Liver (tissue), 9 donors: ENCODE results near the gene LCN6. TPM values are rescaled to one million over a fixed set of nuclear protein-coding genes. Genes with fewer than 3 reads are reported as not detected.

Source experiments
- DNase-seq: peaks from one replicate; pipeline ENCODE4 v3.0.0-alpha.2; 2017; ENCODE audit warnings: low spot score
- H3K27ac ChIP-seq, 2 donors: one replicate each; pipeline ENCODE4 v1.7.0; 2013; ENCODE audit warnings: inconsistent platforms in 2 of 2, low read length in 2 of 2, control low read depth in 1 of 2, low read depth in 1 of 2, mild to moderate bottlenecking in 1 of 2
- H3K27me3 ChIP-seq, 4 donors: one replicate each; pipeline versions ENCODE4 v1.6.1 to v1.7.0; 2013; ENCODE audit warnings: low read length in 3 of 4, inconsistent platforms in 1 of 4, mild to moderate bottlenecking in 1 of 4, moderate library complexity in 1 of 4; ENCODE audit not compliant: control insufficient read depth in 4 of 4, insufficient read depth in 4 of 4
- H3K36me3 ChIP-seq, 4 donors: one replicate each; pipeline versions ENCODE4 v1.6.1 to v1.7.0; 2013; ENCODE audit warnings: low read length in 3 of 4, mild to moderate bottlenecking in 3 of 4, low read depth in 1 of 4, moderate library complexity in 1 of 4; ENCODE audit not compliant: control insufficient read depth in 4 of 4, insufficient read depth in 3 of 4
- H3K4me1 ChIP-seq, 4 donors: one replicate each; pipeline versions ENCODE4 v1.6.1 to v1.7.0; 2013; ENCODE audit warnings: low read length in 3 of 4, mild to moderate bottlenecking in 3 of 4, moderate library complexity in 1 of 4; ENCODE audit not compliant: control insufficient read depth in 4 of 4, insufficient read depth in 4 of 4
- H3K4me3 ChIP-seq, 3 donors: one replicate each; pipeline versions ENCODE4 v1.6.1 to v1.7.0; 2013; ENCODE audit warnings: low read length in 3 of 3, control low read depth in 1 of 3, low read depth in 1 of 3, mild to moderate bottlenecking in 1 of 3
- H3K9ac ChIP-seq, 2 donors: one replicate each; pipeline ENCODE4 v1.7.0; 2013; ENCODE audit warnings: low read length in 2 of 2, mild to moderate bottlenecking in 2 of 2, moderate library complexity in 2 of 2, control low read depth in 1 of 2, low read depth in 1 of 2
- H3K9me3 ChIP-seq, 4 donors: one replicate each; pipeline versions ENCODE4 v1.6.1 to v1.7.0; 2013; ENCODE audit warnings: low read length in 3 of 4; ENCODE audit not compliant: control insufficient read depth in 4 of 4
- CTCF ChIP-seq: fragments of 150-350 bp; IDR thresholded peaks from 2 replicates; pipeline ENCODE4 v1.5.1; 2017; ENCODE audit warnings: improper control_type of control experiment, low read depth, low read length; ENCODE audit not compliant: missing input control
- EGR1 ChIP-seq, 2 donors: IDR thresholded peaks; 2 replicates each; pipeline ENCODE4 v1.6.1; 2016 to 2018; ENCODE audit warnings: antibody characterized with exemption in 2 of 2, low read depth in 2 of 2
- FOXA1 ChIP-seq: IDR thresholded peaks from 2 replicates; pipeline ENCODE4 v1.6.1; 2016; ENCODE audit warnings: antibody characterized with exemption
- FOXA2 ChIP-seq: IDR thresholded peaks from 2 replicates; pipeline ENCODE4 v1.6.1; 2016; ENCODE audit warnings: antibody characterized with exemption
- GABPA ChIP-seq, 2 donors: IDR thresholded peaks in 1 of 2; conservative IDR thresholded peaks in 1 of 2; 2 replicates each; pipeline ENCODE4 v1.6.1; 2016; ENCODE audit warnings: antibody characterized with exemption in 2 of 2, mild to moderate bottlenecking in 1 of 2, moderate library complexity in 1 of 2
- HNF4A ChIP-seq, 2 donors: conservative IDR thresholded peaks; 2 replicates each; pipeline ENCODE4 v1.6.1; 2016; ENCODE audit warnings: antibody characterized with exemption in 2 of 2, mild to moderate bottlenecking in 2 of 2
- JUND ChIP-seq, 2 donors: IDR thresholded peaks; 2 replicates each; pipeline ENCODE4 v1.6.1; 2016; ENCODE audit warnings: antibody characterized with exemption in 2 of 2
- MAX ChIP-seq: IDR thresholded peaks from 2 replicates; pipeline ENCODE4 v1.6.1; 2016; ENCODE audit warnings: antibody characterized with exemption
- NR2F2 ChIP-seq: IDR thresholded peaks from 2 replicates; pipeline ENCODE4 v1.6.1; 2016; ENCODE audit warnings: antibody characterized with exemption
- RAD21 ChIP-seq, 2 donors: IDR thresholded peaks; 2 replicates each; pipeline ENCODE4 v1.6.1; 2016; ENCODE audit warnings: antibody characterized with exemption in 2 of 2, mild to moderate bottlenecking in 2 of 2
- RXRA ChIP-seq, 2 donors: IDR thresholded peaks; 2 replicates each; pipeline ENCODE4 v1.6.1; 2017 to 2018; ENCODE audit warnings: antibody characterized with exemption in 2 of 2, mild to moderate bottlenecking in 1 of 2
- SP1 ChIP-seq: IDR thresholded peaks from 2 replicates; pipeline ENCODE4 v1.6.1; 2018; ENCODE audit warnings: antibody characterized with exemption, mild to moderate bottlenecking
- TAF1 ChIP-seq: conservative IDR thresholded peaks from 2 replicates; pipeline ENCODE4 v1.6.1; 2016; ENCODE audit warnings: antibody characterized with exemption, mild to moderate bottlenecking
- YY1 ChIP-seq: IDR thresholded peaks from 2 replicates; pipeline ENCODE4 v1.6.1; 2016; ENCODE audit warnings: antibody characterized with exemption, mild to moderate bottlenecking
- WGBS: extraction: QIAGEN DNeasy Blood & Tissue Kit; methylation state at CpG from one replicate; pipeline ENCODE4 v1.1.7; 2013; 5-methylcytosine and 5-hydroxymethylcytosine counted together
- polyA plus RNA-seq, 2 donors: library from polyadenylated mRNA; stranded (reverse) in 1 of 2; unstranded in 1 of 2; fragments of 200-250 nt in 1 of 2; fragments of >200 nt in 1 of 2; fragmentation: Nextera tagmentation in 1 of 2; extraction: Ambion mirVana in 1 of 2; gene quantifications; one replicate each; pipeline versions ENCODE4 v1.2.1 to v1.2.3, GENCODE V29; 2013 to 2015
- total RNA-seq, 2 donors: library from RNA; depleted of rRNA; stranded (reverse); fragments of >200 nt; gene quantifications; one replicate each; pipeline ENCODE4 v1.2.3, GENCODE V29; 2014
- TF ChIP-seq, protein P1 (sequence below): IDR thresholded peaks from 2 replicates; pipeline ENCODE4 v1.6.1; 2016; ENCODE audit warnings: antibody characterized with exemption
- TF ChIP-seq, protein P2 (sequence below): IDR thresholded peaks from 2 replicates; pipeline ENCODE4 v1.6.1; 2016; ENCODE audit warnings: antibody characterized with exemption, mild to moderate bottlenecking
- TF ChIP-seq, protein P3 (sequence below): IDR thresholded peaks from 2 replicates; pipeline ENCODE4 v1.6.1; 2016; ENCODE audit warnings: antibody characterized with exemption
- donor health status: healthy.
- donor health status: healthy.
- donor health status: healthy.
- donor health status: healthy.
- donor health status: healthy.

LCN6 gene
- total and polyA plus RNA-seq, 4 donors = 0.14 to 0.32 TPM; not detected in 2

- DNase-seq = no peak
- Histone ChIP-seq H3K4me3 (no peak overlapping the region), H3K9me3 (no peaks in the 10 kb centered on the region), H3K36me3 (peaks cover 15 to 33% (median 23%) of the 10 kb centered on the region in 4 donors), H3K27ac (no peak overlapping the region), H3K27me3 (no peaks in the 10 kb centered on the region), H3K9ac (no peak overlapping the region), H3K4me1 (peaks cover 0 to 57% (median 37%) of the 10 kb centered on the region in 4 donors)
- TF ChIP-seq RXRA (IDR thresholded peaks at IDR 0.05) (no peak), FOXA2 (no peak), GABPA (IDR thresholded peaks at IDR 0.05 in 1 of 2, conservative IDR thresholded peaks at IDR 0.05 in 1 of 2) (no peak), TAF1 (no peak), JUND (IDR thresholded peaks at IDR 0.05) (no peak), NR2F2 (no peak), RAD21 (IDR thresholded peaks at IDR 0.05) (no peak)
- TF ChIP-seq, protein P1, sequence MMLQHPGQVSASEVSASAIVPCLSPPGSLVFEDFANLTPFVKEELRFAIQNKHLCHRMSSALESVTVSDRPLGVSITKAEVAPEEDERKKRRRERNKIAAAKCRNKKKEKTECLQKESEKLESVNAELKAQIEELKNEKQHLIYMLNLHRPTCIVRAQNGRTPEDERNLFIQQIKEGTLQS = no peak
- TF ChIP-seq, protein P2, sequence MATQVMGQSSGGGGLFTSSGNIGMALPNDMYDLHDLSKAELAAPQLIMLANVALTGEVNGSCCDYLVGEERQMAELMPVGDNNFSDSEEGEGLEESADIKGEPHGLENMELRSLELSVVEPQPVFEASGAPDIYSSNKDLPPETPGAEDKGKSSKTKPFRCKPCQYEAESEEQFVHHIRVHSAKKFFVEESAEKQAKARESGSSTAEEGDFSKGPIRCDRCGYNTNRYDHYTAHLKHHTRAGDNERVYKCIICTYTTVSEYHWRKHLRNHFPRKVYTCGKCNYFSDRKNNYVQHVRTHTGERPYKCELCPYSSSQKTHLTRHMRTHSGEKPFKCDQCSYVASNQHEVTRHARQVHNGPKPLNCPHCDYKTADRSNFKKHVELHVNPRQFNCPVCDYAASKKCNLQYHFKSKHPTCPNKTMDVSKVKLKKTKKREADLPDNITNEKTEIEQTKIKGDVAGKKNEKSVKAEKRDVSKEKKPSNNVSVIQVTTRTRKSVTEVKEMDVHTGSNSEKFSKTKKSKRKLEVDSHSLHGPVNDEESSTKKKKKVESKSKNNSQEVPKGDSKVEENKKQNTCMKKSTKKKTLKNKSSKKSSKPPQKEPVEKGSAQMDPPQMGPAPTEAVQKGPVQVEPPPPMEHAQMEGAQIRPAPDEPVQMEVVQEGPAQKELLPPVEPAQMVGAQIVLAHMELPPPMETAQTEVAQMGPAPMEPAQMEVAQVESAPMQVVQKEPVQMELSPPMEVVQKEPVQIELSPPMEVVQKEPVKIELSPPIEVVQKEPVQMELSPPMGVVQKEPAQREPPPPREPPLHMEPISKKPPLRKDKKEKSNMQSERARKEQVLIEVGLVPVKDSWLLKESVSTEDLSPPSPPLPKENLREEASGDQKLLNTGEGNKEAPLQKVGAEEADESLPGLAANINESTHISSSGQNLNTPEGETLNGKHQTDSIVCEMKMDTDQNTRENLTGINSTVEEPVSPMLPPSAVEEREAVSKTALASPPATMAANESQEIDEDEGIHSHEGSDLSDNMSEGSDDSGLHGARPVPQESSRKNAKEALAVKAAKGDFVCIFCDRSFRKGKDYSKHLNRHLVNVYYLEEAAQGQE = no peak
- TF ChIP-seq, protein P3, sequence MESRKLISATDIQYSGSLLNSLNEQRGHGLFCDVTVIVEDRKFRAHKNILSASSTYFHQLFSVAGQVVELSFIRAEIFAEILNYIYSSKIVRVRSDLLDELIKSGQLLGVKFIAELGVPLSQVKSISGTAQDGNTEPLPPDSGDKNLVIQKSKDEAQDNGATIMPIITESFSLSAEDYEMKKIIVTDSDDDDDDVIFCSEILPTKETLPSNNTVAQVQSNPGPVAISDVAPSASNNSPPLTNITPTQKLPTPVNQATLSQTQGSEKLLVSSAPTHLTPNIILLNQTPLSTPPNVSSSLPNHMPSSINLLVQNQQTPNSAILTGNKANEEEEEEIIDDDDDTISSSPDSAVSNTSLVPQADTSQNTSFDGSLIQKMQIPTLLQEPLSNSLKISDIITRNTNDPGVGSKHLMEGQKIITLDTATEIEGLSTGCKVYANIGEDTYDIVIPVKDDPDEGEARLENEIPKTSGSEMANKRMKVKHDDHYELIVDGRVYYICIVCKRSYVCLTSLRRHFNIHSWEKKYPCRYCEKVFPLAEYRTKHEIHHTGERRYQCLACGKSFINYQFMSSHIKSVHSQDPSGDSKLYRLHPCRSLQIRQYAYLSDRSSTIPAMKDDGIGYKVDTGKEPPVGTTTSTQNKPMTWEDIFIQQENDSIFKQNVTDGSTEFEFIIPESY = no peak
- WGBS = 80% methylated on average over 7 of the region's 7 CpGs
Measured at GRCh38 chr9:136724772-136725171, 23.6 kb downstream of the LCN6 start.

DNA sequence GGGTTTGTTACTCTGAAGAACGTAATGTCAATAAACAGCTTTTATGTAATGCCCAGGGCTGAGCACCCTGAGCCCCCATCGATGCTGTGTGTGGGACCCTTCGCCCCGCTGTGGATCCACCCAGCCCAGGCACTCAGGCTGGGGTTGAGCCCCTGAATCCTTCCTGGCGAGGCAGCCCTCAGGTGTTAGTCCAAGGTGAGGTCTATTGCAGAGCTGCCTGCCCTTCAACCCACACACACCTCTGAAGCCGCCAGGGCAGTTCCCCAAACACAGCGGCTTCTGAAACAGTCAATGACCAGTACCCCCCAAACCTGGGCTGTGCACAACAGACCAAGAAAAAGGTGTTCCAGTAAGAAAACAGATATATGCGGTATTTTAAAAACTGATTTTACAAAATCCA, 24.3 kb downstream of the LCN6 start:
- Histone ChIP-seq H3K27ac (no peak overlapping the region), H3K36me3 (peaks cover 15 to 33% (median 23%) of the 10 kb centered on the region in 4 donors)

More for the DNA sequence above, 24.3 kb downstream of the LCN6 start:
- WGBS = 95% methylated on average over 8 of the region's 8 CpGs
- no peaks in the 10 kb centered on the region for H3K27me3 ChIP-seq
- peaks cover 0 to 60% (median 33%) of the 10 kb centered on the region in 4 donors for H3K4me1 ChIP-seq
- H3K9ac ChIP-seq = no peak overlapping the region
- DNase-seq = no peak
- H3K9me3 ChIP-seq = no peaks in the 10 kb centered on the region
- no peak overlapping the region for H3K4me3 ChIP-seq
- TF ChIP-seq GABPA (IDR thresholded peaks at IDR 0.05 in 1 of 2, conservative IDR thresholded peaks at IDR 0.05 in 1 of 2) (no peak), HNF4A (conservative IDR thresholded peaks at IDR 0.05) (no peak), CTCF (no peak), YY1 (no peak), NR2F2 (no peak), JUND (IDR thresholded peaks at IDR 0.05) (no peak), FOXA2 (no peak), TAF1 (no peak), RAD21 (IDR thresholded peaks at IDR 0.05) (no peak), SP1 (no peak), MAX (no peak), FOXA1 (no peak), RXRA (IDR thresholded peaks at IDR 0.05) (no peak), EGR1 (IDR thresholded peaks at IDR 0.05; ENCODE audit: low read depth in 2 of 2) (no peak)
- TF ChIP-seq, protein P1 = no peak
- TF ChIP-seq, protein P3 = no peak
- TF ChIP-seq, protein P2 = no peak
